Endothelial cell of umbilical vein (primary cell): ENCODE measurements around the gene DGCR2.

Experiments
- POLR2A ChIP-seq: IDR thresholded peaks from 2 replicates; pipeline ENCODE4 v1.6.1; 2012; ENCODE audit warnings: low read depth, mild to moderate bottlenecking, control low read depth, low read length
- POLR2AphosphoS5 ChIP-seq: IDR thresholded peaks from 2 replicates; pipeline ENCODE4 v1.6.1; 2012; ENCODE audit warnings: low read depth, mild to moderate bottlenecking, control low read depth, low read length, moderate library complexity; ENCODE audit not compliant: insufficient read depth
- TF ChIP-seq, protein P1 (sequence below), 2 donors: IDR thresholded peaks; 1 replicate in 1 of 2; 2 replicates in 1 of 2; pipeline ENCODE4 v1.5.1; 2011; ENCODE audit warnings: low read length in 2 of 2, mild to moderate bottlenecking in 2 of 2, moderate library complexity in 2 of 2, control low read depth in 1 of 2, inconsistent platforms in 1 of 2, low read depth in 1 of 2; ENCODE audit not compliant: insufficient read depth in 1 of 2; ENCODE audit errors: extremely low read depth in 1 of 2

DNA sequence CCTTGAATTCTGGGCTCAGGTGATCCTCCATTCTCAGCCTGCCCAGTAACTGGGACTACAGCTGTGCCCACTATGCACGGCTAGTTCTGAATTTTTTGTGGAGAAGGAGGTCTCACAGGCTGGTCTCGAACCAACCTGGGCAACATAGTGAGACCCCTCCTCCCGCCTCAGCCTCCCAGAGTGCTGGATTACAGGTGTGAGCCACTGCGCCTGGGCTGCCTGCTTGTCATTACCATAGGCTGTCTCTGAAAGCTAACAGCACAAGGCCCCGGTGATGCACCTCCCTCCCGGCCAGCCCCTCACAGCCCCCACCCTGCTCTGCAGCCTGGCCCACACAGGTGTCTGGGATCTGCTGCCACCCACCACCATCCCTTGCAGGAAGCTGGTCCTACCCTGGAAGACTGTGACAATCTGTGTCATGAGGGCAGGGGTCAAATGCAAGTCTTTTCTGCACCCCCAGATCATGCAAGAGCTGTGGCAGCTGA, 82.4 kb downstream of the DGCR2 start:
- TF ChIP-seq, protein P1, sequence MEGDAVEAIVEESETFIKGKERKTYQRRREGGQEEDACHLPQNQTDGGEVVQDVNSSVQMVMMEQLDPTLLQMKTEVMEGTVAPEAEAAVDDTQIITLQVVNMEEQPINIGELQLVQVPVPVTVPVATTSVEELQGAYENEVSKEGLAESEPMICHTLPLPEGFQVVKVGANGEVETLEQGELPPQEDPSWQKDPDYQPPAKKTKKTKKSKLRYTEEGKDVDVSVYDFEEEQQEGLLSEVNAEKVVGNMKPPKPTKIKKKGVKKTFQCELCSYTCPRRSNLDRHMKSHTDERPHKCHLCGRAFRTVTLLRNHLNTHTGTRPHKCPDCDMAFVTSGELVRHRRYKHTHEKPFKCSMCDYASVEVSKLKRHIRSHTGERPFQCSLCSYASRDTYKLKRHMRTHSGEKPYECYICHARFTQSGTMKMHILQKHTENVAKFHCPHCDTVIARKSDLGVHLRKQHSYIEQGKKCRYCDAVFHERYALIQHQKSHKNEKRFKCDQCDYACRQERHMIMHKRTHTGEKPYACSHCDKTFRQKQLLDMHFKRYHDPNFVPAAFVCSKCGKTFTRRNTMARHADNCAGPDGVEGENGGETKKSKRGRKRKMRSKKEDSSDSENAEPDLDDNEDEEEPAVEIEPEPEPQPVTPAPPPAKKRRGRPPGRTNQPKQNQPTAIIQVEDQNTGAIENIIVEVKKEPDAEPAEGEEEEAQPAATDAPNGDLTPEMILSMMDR (IDR thresholded peaks at IDR 0.05; ENCODE audit: extremely low read depth in 1 of 2, insufficient read depth in 1 of 2, low read depth in 1 of 2, low read length in 2 of 2): no peak
- TF ChIP-seq POLR2AphosphoS5 (no peak), POLR2A (no peak)
